HG03039 (cell line): ENCODE data around the gene METTL9.
"Not testable (repeated sequence)": the region's sequence is repeated elsewhere in the genome, so short reads cannot be mapped to it uniquely, and the experiment has no call there.

Experiments
- ATAC-seq: cut with Tn5 transposase; IDR thresholded peaks from one replicate; pipeline ENCODE4 v1.9.1; 2021; ENCODE audit warnings: mild to moderate bottlenecking, moderate library complexity; ENCODE audit not compliant: unreplicated experiment

The METTL9 gene

GRCh38 chr16:21573506-21573905, 25.9 kb upstream of the METTL9 start:
- ATAC-seq, result not testable (repeated sequence)

- ATAC-seq, result no peak
These were observed 25.0 kb upstream of the METTL9 start for GRCh38 chr16:21574372-21574771.

- ATAC-seq, result not testable (repeated sequence)
These were observed 23.1 kb upstream of the METTL9 start for GRCh38 chr16:21576323-21576722.

GRCh38 chr16:21577487-21577886, 21.9 kb upstream of the METTL9 start:
- ATAC-seq, result not testable (repeated sequence)

DNA sequence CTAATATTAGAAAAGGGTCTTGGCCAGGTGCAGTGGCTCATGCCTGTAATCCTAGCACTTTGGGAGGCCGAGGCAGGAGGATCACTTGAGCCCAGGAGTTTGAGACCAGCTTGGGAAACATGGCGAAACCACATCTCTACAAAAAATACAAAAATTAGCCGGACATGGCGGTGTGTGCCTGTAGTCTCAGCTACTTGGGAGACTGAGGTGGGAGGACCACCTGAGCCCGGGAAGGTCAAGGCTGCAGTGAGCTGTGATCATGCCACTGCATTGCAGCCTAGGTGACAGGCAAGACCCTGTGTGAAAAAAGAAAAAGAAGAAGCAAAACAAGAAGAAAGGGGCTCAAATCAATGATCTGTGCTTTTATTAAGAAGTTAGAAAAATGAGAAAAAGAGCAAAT, 21.1 kb upstream of the METTL9 start:
- ATAC-seq, result not testable (repeated sequence)

DNA sequence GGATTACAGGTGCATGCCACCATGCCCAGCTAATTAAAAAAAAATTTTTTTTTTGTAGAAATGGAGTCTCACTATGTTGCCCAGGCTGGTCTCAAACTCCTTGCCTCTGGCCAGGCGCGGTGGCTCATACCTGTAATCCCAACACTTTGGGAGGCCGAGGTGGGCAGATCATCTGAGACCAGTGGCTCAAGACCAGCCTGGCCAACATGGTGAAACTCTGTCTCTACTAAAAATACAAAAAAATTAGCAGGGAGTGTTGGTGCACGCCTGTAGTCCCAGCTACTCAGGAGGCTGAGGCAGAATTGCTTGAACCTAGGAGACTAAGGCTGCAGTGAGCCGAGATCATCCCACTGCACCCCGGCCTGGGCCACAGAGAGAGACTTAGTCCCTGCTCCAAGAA, 19.2 kb upstream of the METTL9 start:
- ATAC-seq, result not testable (repeated sequence)

DNA sequence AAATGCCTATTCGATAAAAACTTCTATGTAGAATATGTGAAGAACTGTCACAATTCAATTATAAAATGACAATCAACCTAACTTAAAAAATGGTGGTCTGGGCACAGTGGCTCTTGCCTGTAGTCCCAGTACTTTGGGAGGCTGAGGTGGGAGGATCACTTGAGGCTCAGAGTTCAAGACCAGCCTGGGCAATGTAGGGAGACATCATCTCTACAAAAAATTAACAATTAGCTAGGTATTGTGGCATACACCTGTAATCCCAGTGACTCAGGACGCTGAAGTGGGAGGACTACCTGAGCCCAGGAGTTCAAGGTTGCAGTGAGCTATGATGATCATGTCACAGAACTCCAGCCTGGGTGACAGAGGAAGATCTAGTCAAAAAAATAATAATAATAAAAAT, 18.6 kb upstream of the METTL9 start:
- ATAC-seq, result no peak

- ATAC-seq, result no peak
These were observed 14.6 kb upstream of the METTL9 start for GRCh38 chr16:21584817-21585216.

DNA sequence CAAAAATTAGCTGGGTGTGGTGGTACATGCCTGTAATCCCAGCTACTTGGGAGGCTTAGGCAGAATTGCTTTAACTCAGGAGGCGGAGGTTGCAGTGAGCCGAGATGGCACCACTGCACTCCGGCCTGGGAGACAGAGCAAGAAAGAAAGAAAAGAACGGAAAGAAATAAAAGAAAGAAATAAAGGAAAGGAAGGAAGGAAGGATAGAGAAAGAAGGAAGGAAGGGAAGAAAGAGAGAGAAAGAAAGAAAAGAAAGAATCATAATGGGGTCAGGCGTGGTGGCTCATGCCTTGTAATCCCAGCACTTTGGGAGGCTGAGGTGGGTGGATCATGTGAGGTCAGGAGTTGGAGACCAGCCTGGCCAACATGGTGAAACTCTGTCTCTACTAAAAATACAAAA, 10.8 kb upstream of the METTL9 start:
- ATAC-seq, result not testable (repeated sequence)

GRCh38 chr16:21589551-21589950, 9.8 kb upstream of the METTL9 start:
- ATAC-seq, result no peak

GRCh38 chr16:21590287-21590686, 9.1 kb upstream of the METTL9 start:
- no peak for ATAC-seq

- ATAC-seq, result no peak
These were observed 8.6 kb upstream of the METTL9 start for GRCh38 chr16:21590796-21591195.

DNA sequence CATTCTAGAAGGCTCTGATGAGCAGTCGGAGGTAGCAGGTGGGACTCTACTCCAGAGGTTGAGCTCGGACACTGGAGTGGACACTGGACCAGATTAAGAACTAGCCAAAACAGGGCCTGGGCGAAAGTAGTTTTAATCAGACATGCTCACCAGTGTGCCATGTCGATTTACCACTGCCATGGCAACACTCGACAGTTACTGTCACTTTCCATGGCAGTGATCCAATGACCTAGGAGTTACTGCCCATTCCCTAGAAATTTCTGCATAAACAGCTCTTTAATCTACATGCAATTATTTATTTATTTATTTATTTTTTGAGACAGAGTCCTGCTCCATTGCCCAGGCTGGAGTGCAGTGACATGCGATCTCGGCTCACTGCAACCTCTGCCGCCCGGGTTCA, 7.2 kb upstream of the METTL9 start:
- ATAC-seq, result no peak

DNA sequence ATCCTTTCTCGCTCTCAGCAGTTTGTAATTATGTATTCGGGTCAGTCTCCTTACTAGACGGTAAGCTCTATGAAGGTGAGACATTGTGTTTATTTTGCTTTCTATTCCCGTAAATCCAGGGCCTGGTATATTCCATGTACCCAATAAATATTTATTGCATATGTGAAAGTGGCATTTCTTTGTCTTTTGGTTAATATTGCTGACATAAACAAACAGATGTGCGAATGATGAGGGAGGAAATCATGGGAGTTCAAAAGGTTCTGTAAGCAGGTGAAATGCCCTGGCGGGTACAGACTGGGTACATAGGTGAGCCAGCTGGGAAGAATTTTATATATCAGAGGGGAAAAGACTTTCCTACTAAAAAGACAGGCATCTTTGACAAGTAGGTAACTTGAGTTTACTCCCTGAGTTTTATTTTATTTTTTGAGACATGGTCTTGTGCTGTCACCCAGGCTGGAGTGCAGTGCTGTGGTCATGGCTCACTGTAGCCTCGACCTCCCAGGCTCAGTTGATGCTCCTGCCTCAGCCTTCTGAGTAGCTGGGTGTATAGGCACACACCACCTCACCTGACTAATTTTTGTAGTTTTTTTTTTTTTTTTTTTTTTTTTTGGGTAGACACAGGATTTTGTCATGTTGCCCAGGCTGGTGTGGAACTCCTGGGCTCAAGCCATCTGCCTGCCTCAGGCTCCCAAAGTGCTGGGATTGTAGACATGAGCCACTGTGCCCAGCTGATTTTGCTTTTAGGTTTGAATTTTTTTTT, 5.7 kb upstream of the METTL9 start:
- no peak for ATAC-seq

- no peak for ATAC-seq
These were observed 1.8 kb upstream of the METTL9 start for GRCh38 chr16:21597561-21598030.

DNA sequence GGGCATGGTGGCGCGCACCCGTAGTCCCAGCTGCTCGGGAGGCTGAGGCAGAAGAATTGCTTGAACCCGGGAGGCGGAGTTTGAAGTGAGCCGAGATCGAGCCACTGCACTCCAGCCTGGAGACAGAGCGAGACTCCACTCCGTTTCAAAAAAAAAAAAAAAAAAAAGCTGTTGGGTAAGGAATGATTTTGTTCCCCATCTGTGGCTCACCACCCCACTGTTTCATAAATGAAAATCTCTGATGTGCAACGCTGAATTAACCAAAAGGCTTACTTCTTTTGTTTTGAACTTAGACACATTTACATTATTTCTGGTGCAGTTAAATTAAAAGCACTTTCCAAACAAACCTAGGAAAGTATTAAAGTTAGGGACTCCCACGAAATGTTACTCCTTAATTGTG, 1.2 kb upstream of the METTL9 start:
- ATAC-seq, result no peak

- no peak for ATAC-seq
These were observed 666 bp upstream of the METTL9 start for GRCh38 chr16:21598701-21599121.

GRCh38 chr16:21600031-21600773, 825 bp downstream of the METTL9 start:
- peak; percentile 15 for ATAC-seq

DNA sequence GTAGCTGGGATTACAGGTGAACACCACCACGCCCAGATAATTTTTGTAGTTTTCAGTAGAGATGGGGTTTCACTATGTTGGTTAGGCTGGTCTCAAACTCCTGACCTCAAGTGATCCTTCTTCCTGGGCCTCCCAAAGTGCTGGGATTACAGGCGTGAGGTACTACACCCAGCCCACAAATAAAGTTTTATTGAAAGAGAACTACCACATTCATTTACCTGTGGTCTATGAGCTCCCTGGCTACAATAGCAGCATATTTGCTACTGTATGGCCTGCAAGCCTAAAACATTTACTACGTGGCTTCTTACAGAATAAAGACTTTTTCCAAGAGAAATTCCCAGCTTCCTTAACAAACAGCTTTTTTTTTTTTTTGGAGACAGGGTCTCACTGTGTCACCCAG, 3.4 kb downstream of the METTL9 start:
- no peak for ATAC-seq

GRCh38 chr16:21603928-21604327, 4.6 kb downstream of the METTL9 start:
- no peak for ATAC-seq

DNA sequence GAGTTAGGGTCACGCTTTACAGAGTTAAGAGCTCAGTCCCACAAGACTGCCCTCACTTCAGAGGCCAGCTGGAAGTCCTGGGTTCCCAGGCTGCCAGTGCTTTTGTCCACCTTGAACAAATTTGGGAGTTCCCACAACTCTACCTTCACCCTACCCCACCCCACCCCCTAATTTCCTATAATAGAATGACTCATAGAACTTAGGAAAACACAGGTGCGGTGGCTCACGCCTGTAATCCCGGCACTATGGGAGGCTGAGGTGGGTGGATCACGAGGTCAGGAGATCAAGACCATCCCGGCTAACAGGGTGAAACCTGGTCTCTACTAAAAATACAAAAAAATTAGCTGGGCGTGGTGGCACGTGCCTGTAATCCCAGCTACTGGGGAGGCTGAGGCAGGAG, 6.5 kb downstream of the METTL9 start:
- ATAC-seq, result not testable (repeated sequence)

DNA sequence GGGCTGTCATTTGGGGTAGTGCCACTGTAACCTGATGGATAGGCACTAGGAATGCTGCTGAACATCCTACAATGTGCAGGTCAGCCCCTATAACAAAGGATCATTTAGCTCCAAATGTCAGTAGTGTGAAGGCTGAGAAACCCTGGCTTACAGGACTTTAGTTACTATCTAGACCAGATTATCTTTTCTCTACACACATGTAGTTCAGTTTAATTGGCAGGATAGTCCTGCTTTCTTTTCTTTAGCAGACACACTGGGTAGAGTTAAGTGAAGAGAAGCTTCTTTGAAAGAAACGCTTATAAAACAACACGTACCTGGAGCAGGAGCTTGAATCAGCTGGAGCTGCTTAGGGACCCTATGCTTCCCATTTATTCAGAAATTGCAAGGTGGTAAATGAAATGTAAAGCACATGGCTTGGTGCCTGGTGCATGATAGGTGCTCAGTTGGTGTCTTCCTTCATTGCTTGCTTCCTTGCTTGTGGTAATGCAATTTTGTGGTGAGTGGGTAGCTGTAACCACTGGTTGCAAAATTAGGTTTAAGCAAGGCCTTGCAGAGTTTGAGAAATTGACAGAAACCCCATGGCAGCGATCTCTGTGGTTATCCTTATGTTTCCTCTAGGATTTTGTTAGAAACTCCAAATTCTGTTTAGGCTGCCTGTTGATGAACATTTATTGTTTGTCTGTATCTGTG, 9.4 kb downstream of the METTL9 start:
- ATAC-seq, result no peak
